ENCODE data around the gene CDKN1C. TPM values are rescaled to one million over a fixed set of nuclear protein-coding genes. Genes with fewer than 3 reads are reported as not detected.

The CDKN1C gene
- total RNA-seq, 2 donors from 2014 or later = 10.9 to 18.2 TPM

GRCh38 chr11:2860636-2861035 lies 24.9 kb downstream of the CDKN1C start:
- H3K27me3 ChIP-seq = peaks cover 20% of the 10 kb centered on the region

GRCh38 chr11:2859699-2860037 lies 25.9 kb downstream of the CDKN1C start:
- no peak for DNase-seq
- no peaks in the 10 kb centered on the region for H3K4me1 ChIP-seq
- TF ChIP-seq, protein P1, sequence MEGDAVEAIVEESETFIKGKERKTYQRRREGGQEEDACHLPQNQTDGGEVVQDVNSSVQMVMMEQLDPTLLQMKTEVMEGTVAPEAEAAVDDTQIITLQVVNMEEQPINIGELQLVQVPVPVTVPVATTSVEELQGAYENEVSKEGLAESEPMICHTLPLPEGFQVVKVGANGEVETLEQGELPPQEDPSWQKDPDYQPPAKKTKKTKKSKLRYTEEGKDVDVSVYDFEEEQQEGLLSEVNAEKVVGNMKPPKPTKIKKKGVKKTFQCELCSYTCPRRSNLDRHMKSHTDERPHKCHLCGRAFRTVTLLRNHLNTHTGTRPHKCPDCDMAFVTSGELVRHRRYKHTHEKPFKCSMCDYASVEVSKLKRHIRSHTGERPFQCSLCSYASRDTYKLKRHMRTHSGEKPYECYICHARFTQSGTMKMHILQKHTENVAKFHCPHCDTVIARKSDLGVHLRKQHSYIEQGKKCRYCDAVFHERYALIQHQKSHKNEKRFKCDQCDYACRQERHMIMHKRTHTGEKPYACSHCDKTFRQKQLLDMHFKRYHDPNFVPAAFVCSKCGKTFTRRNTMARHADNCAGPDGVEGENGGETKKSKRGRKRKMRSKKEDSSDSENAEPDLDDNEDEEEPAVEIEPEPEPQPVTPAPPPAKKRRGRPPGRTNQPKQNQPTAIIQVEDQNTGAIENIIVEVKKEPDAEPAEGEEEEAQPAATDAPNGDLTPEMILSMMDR (IDR thresholded peaks at IDR 0.05) = no peak
- intact Hi-C loops (cut with DNase I) = no loop called here
- H3K27ac ChIP-seq = no peak overlapping the region
- no peak overlapping the region for H3K4me3 ChIP-seq
- H3K27me3 ChIP-seq = peaks cover 20% of the 10 kb centered on the region
- H3K9ac ChIP-seq (ENCODE audit: low read depth in 2 of 2, low read length in 2 of 2) = no peak overlapping the region
- H3K36me3 ChIP-seq = no peaks in the 10 kb centered on the region
- H3K9me3 ChIP-seq = no peaks in the 10 kb centered on the region

More at GRCh38 chr11:2860636-2861035, 24.9 kb downstream of the CDKN1C start:
- intact Hi-C loops (cut with DNase I) = no loop called here
- Histone ChIP-seq H3K9ac (ENCODE audit: low read depth in 2 of 2, low read length in 2 of 2) (no peak overlapping the region), H3K27ac (no peak overlapping the region), H3K4me1 (no peaks in the 10 kb centered on the region), H3K36me3 (no peaks in the 10 kb centered on the region), H3K9me3 (no peaks in the 10 kb centered on the region), H3K4me3 (no peak overlapping the region)
- TF ChIP-seq, protein P1 (IDR thresholded peaks at IDR 0.05) = no peak
- DNase-seq = peak; percentile 30

DNA sequence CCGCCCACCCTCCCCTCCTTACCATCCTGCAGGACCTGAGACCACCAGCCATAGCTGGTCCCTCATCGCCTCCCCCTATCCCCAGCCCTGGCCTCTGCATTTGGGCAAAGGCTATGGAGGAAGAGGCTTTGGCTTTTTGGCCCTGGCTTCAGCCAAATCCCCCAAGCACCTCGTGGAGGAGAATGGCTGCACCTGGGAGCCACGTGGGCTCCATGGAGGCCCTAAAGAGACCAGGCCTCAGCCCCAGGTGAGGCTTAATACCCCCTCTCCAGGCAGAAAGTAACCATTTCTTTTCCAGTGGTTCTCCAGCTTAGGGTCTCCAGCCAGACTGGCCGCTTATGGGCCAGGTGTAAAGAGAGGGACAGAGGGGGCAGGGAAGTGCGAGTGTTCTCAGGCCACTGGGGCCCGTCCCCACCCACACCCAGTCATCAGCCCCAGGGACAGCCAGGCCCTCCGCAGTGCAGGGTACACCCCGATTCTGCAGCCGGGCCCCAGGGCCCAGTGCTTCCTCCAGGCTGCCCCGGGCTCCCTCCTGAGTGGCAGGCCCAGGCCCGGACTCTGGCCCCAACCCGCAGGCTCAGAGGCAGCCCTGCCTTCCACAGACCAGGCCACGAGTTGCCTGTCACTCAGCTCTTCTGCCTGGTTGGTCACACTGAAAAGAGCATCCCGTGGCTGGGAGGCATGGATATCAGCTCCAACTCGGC lies 26.4 kb downstream of the CDKN1C start:
- peaks cover 20% of the 10 kb centered on the region for H3K27me3 ChIP-seq
- H3K36me3 ChIP-seq = no peaks in the 10 kb centered on the region
- no peak for DNase-seq
- no peak overlapping the region for H3K9ac ChIP-seq (ENCODE audit: low read depth in 2 of 2, low read length in 2 of 2)
- intact Hi-C loops (cut with DNase I) = no loop called here
- H3K27ac ChIP-seq = no peak overlapping the region
- TF ChIP-seq, protein P1 (IDR thresholded peaks at IDR 0.05) = no peak
- H3K9me3 ChIP-seq = no peaks in the 10 kb centered on the region
- H3K4me3 ChIP-seq = no peak overlapping the region
- no peaks in the 10 kb centered on the region for H3K4me1 ChIP-seq

DNA sequence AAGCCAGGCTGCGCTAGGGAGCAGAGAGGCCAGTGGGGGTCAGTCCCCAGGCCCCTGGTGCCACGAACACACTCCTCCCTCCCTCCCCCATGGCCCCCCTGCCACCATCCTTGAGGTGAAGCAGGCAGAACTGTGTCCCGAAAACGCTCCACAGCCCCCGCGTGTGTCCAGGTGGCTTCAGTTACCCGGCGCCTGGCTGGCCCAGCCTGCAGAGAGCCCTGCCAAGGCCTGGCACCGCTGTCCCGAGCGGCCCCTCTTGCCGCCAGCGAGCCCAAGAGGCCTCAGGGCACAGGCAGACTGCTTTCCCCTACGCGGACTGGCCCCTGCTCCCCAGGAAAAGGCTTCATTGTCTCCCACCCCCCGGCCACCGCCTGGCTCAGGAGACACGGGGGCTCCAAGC lies 27.7 kb downstream of the CDKN1C start:
- intact Hi-C loops (cut with DNase I) = no loop called here
- Histone ChIP-seq H3K4me1 (no peaks in the 10 kb centered on the region), H3K9ac (ENCODE audit: low read depth in 2 of 2, low read length in 2 of 2) (no peak overlapping the region), H3K4me3 (no peak overlapping the region), H3K36me3 (no peaks in the 10 kb centered on the region), H3K27me3 (peaks cover 13% of the 10 kb centered on the region), H3K9me3 (no peaks in the 10 kb centered on the region), H3K27ac (no peak overlapping the region)
- TF ChIP-seq, protein P1 (IDR thresholded peaks at IDR 0.05) = no peak
- DNase-seq = no peak

DNA sequence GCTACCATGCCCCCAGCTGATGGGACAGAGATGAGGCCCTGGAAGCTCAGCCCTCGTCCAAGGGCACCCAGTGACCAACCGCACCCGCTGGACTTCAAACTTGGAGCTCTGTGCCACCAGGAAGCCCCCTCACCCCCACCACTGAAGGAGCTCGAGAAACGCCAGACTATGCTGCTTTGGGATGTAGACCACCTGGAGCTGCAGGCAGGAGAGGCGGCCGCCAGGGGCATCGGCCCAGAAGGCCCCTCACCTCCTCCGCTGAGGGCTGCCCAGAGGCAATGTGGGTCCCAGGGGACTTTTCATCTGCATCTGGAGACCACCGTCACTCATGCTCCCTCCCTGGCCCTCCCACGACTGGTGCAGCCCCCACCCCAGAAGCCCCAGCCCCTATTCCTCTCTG lies 28.3 kb downstream of the CDKN1C start:
- no peak for DNase-seq
- no peak overlapping the region for H3K4me3 ChIP-seq
- intact Hi-C loops (cut with DNase I) = no loop called here
- no peaks in the 10 kb centered on the region for H3K4me1 ChIP-seq
- H3K27me3 ChIP-seq = peaks cover 9% of the 10 kb centered on the region
- H3K9me3 ChIP-seq = no peaks in the 10 kb centered on the region
- H3K27ac ChIP-seq = no peak overlapping the region
- H3K36me3 ChIP-seq = no peaks in the 10 kb centered on the region
- no peak overlapping the region for H3K9ac ChIP-seq (ENCODE audit: low read depth in 2 of 2, low read length in 2 of 2)
- TF ChIP-seq, protein P1 (IDR thresholded peaks at IDR 0.05) = no peak
